HL-60 (cell line): ENCODE measurements around the gene ACSS3.

Experiments used
- GABPA ChIP-seq: IDR thresholded peaks from 2 replicates; pipeline ENCODE4 v1.6.1; 2012; ENCODE audit warnings: low read depth
- POLR2AphosphoS5 ChIP-seq: IDR thresholded peaks from 2 replicates; pipeline ENCODE4 v1.6.1; 2012; ENCODE audit warnings: low read depth
- TF ChIP-seq, protein P1 (sequence below): IDR thresholded peaks from one replicate; pipeline ENCODE4 v1.5.1; 2011; ENCODE audit warnings: low read length, control low read depth, inconsistent platforms; ENCODE audit not compliant: insufficient read depth

DNA sequence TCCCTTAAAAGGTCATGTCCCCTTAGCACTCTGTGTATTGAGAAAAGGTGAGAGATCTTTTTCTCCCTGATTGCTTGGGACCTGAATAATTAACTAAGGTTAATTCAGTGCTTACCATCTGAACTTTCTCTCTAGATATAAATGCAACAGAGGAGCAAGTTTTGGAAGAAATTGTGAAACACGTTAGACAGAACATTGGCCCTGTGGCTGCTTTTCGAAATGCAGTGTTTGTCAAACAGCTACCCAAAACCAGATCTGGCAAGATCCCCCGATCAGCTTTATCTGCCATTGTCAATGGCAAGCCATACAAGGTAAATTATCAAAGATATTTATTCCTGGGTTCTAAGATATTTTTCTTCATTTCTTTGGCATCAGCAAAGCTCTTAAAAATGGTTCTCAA, 175.5 kb downstream of the ACSS3 start:
- no peak for TF ChIP-seq GABPA
- TF ChIP-seq, protein P1, sequence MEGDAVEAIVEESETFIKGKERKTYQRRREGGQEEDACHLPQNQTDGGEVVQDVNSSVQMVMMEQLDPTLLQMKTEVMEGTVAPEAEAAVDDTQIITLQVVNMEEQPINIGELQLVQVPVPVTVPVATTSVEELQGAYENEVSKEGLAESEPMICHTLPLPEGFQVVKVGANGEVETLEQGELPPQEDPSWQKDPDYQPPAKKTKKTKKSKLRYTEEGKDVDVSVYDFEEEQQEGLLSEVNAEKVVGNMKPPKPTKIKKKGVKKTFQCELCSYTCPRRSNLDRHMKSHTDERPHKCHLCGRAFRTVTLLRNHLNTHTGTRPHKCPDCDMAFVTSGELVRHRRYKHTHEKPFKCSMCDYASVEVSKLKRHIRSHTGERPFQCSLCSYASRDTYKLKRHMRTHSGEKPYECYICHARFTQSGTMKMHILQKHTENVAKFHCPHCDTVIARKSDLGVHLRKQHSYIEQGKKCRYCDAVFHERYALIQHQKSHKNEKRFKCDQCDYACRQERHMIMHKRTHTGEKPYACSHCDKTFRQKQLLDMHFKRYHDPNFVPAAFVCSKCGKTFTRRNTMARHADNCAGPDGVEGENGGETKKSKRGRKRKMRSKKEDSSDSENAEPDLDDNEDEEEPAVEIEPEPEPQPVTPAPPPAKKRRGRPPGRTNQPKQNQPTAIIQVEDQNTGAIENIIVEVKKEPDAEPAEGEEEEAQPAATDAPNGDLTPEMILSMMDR: no peak
- TF ChIP-seq POLR2AphosphoS5: no peak
